ENCODE results near the gene FMN1.

Gene FMN1

GRCh38 chr15:33114374-33114717 lies 80.2 kb downstream of the FMN1 start:
- H3K4me3 ChIP-seq (ENCODE audit: low read depth, low read length): no peak overlapping the region
- TF ChIP-seq CTCF (IDR thresholded peaks at IDR 0.05; ENCODE audit: low read depth, low read length): no peak

GRCh38 chr15:33113666-33114373 lies 80.7 kb downstream of the FMN1 start:
- no peak overlapping the region for H3K4me3 ChIP-seq (ENCODE audit: low read depth, low read length)
- no peak for TF ChIP-seq CTCF (IDR thresholded peaks at IDR 0.05; ENCODE audit: low read depth, low read length)

GRCh38 chr15:33112541-33113105 lies 81.9 kb downstream of the FMN1 start:
- H3K4me3 ChIP-seq (ENCODE audit: low read depth, low read length): no peak overlapping the region
- no peak for TF ChIP-seq CTCF (IDR thresholded peaks at IDR 0.05; ENCODE audit: low read depth, low read length)

- no peak for TF ChIP-seq CTCF (IDR thresholded peaks at IDR 0.05; ENCODE audit: low read depth, low read length)
Observed at GRCh38 chr15:33111041-33111451, 83.5 kb downstream of the FMN1 start.

GRCh38 chr15:33109345-33109744 lies 85.2 kb downstream of the FMN1 start:
- TF ChIP-seq CTCF (IDR thresholded peaks at IDR 0.05; ENCODE audit: low read depth, low read length): no peak
- no peak overlapping the region for H3K4me3 ChIP-seq (ENCODE audit: low read depth, low read length)

More at GRCh38 chr15:33111041-33111451, 83.5 kb downstream of the FMN1 start:
- H3K4me3 ChIP-seq (ENCODE audit: low read depth, low read length): no peak overlapping the region

GRCh38 chr15:33108518-33108917 lies 86.0 kb downstream of the FMN1 start:
- H3K4me3 ChIP-seq (ENCODE audit: low read depth, low read length): no peak overlapping the region
- no peak for TF ChIP-seq CTCF (IDR thresholded peaks at IDR 0.05; ENCODE audit: low read depth, low read length)

- no peak overlapping the region for H3K4me3 ChIP-seq (ENCODE audit: low read depth, low read length)
- TF ChIP-seq CTCF (IDR thresholded peaks at IDR 0.05; ENCODE audit: low read depth, low read length): no peak
Observed at GRCh38 chr15:33107950-33108349, 86.6 kb downstream of the FMN1 start.

All from WI38 (cell line).